Hematopoietic multipotent progenitor cell treated with erythropoietin and hydrocortisone succinate and interleukin-3 and kit ligand, for 8 days (in vitro differentiated cells): Measurements from ENCODE around the gene CRAMP1.
"Not testable (repeated sequence)": the region's sequence is repeated elsewhere in the genome, so short reads cannot be mapped to it uniquely, and the experiment has no call there.

ENCODE experiments used
- DNase-seq: peaks from one replicate; pipeline ENCODE4 v3.0.0-alpha.2; 2015

CRAMP1 gene

GRCh38 chr16:1690810-1691209, 78.7 kb downstream of the CRAMP1 start:
- no peak for DNase-seq

GRCh38 chr16:1691276-1691675, 79.1 kb downstream of the CRAMP1 start:
- no peak for DNase-seq

- DNase-seq: no peak
Measured at GRCh38 chr16:1691956-1692355, 79.8 kb downstream of the CRAMP1 start.

- no peak for DNase-seq
Measured at GRCh38 chr16:1696863-1697262, 84.7 kb downstream of the CRAMP1 start.

GRCh38 chr16:1698680-1699079, 86.5 kb downstream of the CRAMP1 start:
- no peak for DNase-seq

GRCh38 chr16:1700246-1700645, 88.1 kb downstream of the CRAMP1 start:
- no peak for DNase-seq

- no peak for DNase-seq
Measured at GRCh38 chr16:1701216-1701878, 89.2 kb downstream of the CRAMP1 start.

GRCh38 chr16:1705324-1705687, 93.1 kb downstream of the CRAMP1 start:
- peak; percentile 11 for DNase-seq

GRCh38 chr16:1705688-1706385, 93.7 kb downstream of the CRAMP1 start, which contains the start of gene MAPK8IP3:
MAPK8IP3 (plus strand) TSS chr16:1706195; CDS start chr16:1706340, 145 bp downstream.
- peak; percentile 86 for DNase-seq

GRCh38 chr16:1706386-1707192, 94.4 kb downstream of the CRAMP1 start:
- DNase-seq: peak; percentile 38

- peak; percentile 38 for DNase-seq
Measured at GRCh38 chr16:1707193-1707790, 95.1 kb downstream of the CRAMP1 start.

GRCh38 chr16:1708083-1708767, 96.1 kb downstream of the CRAMP1 start:
- no peak for DNase-seq

GRCh38 chr16:1708768-1709180, 96.6 kb downstream of the CRAMP1 start:
- DNase-seq: peak; percentile 65

- no peak for DNase-seq
Measured at GRCh38 chr16:1709356-1709755, 97.2 kb downstream of the CRAMP1 start.

GRCh38 chr16:1710811-1711507, 98.8 kb downstream of the CRAMP1 start:
- DNase-seq: no peak

- no peak for DNase-seq
Measured at GRCh38 chr16:1712791-1713261, 100.7 kb downstream of the CRAMP1 start.

- DNase-seq: no peak
Measured at GRCh38 chr16:1713331-1713730, 101.2 kb downstream of the CRAMP1 start.

- DNase-seq: no peak
Measured at GRCh38 chr16:1713933-1714332, 101.8 kb downstream of the CRAMP1 start.

- DNase-seq: no peak
Measured at GRCh38 chr16:1715220-1715619, 103.1 kb downstream of the CRAMP1 start.

GRCh38 chr16:1718236-1718635, 106.1 kb downstream of the CRAMP1 start:
- DNase-seq: not testable (repeated sequence)

- DNase-seq: not testable (repeated sequence)
Measured at GRCh38 chr16:1719559-1720229, 107.5 kb downstream of the CRAMP1 start.
